ENCODE measurements around the gene PKHD1.

- no peak for TF ChIP-seq GATA2 (IDR thresholded peaks at IDR 0.05; ENCODE audit: low read depth, low read length)
- TF ChIP-seq GATA3 (IDR thresholded peaks at IDR 0.05; ENCODE audit: low read depth, low read length), result no peak
These were observed 194.0 kb downstream of the PKHD1 start for GRCh38 chr6:51893366-51893765.

Measured in SH-SY5Y (cell line).